DMS114 treated with DMSO at 0.1 percent for 48 hours (cell line): Measurements from ENCODE around the gene CREBBP.

Source experiments
- DNase-seq: peaks from one replicate; lab custom pipeline; 2025; ENCODE audit not compliant: unreplicated experiment; lab: John Stamatoyannopoulos, UW

The CREBBP gene

DNA sequence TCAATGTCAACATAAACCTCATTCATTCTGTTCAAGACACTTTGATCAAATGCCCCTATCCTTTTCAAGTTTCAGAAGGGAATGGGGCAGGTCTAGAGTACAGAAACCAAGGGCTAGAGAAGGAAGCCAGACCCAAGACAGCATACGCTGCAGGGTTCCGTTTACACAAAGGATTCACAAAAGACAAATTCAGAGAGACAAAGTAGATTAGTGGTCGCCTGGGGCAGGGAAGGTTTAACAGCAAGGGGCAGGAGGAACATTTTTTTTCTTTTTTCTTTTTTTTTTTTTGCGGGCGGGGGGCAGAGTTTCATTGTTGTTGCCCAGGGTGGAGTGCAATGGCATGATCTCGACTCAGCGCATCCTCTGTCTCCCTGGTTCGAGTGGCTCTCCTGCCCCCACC is 143.3 kb downstream of the CREBBP start:
- DNase-seq: no peak

DNA sequence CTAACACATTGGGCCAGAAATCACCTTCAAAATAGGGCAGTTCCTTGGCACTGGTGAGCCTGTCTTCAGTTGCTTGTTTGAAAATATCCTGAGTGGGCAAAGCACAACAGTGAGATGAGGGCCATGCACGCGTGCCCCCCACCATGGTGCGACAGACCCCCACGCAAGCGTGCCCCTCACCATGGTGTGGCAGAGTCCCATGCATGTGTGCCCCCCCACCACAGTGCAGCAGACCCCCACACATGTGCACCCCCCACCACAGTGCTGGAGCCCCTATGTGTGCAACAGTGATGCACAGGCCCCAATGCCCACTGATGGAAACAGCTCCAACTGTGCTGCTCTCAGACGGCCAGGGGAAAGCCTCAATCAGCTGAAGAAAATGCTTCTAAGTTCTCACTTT is 144.4 kb downstream of the CREBBP start:
- DNase-seq: no peak

DNA sequence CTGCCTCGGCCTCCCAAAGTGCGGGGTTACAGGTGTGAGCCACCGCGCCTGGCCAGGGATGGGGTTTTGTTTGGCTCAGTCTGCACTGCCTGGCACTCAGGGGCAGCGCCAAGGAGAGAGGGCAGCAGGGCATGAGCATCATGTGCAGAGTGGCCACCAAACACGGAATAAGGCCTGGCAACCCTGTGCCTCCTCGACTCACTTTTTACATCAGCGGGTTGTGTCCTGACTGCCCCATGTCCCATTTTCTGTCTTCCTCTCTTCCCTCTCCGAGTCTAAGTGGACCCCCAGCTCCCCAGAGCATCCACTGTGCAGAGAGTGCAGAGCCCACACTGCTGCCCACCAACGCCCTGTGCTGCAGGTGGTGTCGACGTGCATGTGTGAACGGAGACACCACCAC is 145.0 kb downstream of the CREBBP start:
- no peak for DNase-seq

DNA sequence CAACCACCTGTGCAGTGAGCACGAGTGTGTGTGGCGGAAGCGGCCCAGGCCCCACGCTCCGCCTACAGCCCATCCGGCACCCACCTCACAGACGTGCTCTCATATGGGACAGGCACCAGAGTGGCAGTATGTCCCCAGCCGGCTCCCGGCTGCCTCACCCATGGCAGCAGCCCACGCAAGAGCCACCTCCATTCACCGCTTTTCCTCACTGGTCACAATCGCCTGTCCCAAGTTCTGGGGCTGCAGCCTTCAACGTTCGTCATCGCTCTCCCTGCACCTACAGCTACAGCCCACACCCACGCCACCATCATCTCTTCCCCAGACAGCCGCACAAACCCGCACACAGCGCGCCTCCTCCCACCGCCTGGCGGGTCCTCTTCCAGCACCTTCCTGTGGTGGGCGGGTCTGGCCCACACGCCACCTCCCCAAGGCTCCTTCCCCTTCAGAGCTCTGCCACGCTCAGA is 145.7 kb downstream of the CREBBP start:
- DNase-seq: no peak

DNA sequence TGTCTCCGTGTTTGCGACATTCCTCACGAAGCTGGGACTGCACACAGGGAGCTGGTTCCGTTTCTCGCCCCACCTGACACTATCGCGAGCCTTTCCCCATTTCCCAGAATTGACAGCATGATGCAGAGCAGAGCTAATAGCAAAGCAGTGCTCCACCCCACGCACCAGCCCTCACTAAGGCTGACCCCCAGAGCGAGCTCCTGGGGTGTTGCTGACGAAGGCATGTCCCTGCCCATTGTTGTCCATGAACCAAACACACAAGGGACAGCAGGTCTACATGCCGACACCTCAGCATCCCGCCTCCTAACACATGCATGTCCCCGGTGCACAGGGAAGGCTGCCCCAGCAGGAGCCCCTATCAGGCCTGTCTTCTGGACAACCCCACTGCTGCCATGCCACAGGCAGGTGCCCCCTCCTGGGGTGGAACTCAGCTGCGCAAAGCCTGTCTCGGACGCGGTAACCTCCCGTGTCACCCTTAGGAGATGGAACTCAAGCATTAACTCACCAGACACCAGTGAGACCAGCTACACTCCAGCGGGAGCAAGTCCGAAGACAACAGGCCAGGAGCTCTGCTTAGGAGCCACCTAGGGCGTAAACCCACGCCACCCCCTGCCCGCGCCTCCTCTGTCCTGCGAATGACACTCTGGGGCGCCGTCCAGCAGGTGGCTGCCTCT is 146.3 kb downstream of the CREBBP start:
- no peak for DNase-seq

DNA sequence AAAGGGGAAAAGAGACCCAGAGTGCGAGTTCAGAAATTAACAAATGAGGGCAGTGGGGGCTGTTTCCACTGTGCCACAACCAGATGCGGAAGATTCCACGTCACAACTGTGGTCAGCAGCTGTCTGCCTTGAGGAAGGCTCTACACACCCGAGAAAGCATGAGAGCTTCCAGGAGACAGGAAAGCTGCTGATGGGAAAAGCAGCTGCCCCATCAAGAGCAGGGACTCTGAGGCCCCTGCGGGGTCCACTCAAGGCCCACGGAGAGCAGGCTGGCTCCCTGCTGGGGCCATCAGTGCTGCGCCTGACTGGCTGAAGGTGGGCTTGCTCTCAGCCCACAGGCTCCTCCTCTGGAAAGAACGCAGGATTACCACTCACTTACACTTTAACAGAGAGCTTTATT is 148.3 kb downstream of the CREBBP start:
- no peak for DNase-seq

DNA sequence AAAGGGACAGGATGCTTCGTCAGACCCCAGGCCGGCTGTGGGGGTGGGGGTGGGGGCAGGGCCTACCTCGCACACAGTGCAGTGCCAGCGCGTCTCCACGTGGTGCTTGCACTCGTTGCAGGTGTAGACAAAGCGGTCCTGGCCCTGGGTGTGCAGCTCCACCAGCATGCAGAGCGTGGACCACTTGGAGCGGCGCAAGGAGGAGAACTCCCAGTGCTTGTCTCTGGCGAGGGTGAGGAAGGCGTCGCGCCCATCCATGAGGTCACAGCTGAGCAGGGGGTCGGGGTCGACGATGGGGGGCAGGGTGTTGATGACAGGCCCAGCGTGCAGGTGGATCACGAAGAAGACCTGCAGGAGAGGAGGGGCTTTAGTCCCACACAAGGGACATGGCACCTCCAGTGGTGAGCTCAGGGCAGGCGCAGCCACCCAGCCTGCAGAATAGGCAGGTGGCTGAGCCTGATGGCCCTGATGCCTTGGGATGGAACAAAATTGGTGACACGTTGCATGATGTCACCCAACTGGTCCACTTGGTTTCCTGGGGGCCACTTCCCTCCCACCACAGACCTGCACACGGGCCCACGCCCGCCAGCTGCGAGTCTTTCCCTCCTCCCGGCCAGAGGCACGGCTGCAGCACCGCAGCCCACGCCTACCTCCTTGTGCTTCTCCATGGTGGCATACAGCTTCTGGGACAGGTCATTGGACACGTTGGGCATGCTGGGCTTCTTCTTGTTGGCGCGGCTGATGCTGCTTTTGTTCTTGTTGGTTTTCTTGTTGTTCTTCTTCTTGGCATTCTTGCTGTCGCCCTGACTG is 149.2 kb downstream of the CREBBP start:
- DNase-seq: no peak

DNA sequence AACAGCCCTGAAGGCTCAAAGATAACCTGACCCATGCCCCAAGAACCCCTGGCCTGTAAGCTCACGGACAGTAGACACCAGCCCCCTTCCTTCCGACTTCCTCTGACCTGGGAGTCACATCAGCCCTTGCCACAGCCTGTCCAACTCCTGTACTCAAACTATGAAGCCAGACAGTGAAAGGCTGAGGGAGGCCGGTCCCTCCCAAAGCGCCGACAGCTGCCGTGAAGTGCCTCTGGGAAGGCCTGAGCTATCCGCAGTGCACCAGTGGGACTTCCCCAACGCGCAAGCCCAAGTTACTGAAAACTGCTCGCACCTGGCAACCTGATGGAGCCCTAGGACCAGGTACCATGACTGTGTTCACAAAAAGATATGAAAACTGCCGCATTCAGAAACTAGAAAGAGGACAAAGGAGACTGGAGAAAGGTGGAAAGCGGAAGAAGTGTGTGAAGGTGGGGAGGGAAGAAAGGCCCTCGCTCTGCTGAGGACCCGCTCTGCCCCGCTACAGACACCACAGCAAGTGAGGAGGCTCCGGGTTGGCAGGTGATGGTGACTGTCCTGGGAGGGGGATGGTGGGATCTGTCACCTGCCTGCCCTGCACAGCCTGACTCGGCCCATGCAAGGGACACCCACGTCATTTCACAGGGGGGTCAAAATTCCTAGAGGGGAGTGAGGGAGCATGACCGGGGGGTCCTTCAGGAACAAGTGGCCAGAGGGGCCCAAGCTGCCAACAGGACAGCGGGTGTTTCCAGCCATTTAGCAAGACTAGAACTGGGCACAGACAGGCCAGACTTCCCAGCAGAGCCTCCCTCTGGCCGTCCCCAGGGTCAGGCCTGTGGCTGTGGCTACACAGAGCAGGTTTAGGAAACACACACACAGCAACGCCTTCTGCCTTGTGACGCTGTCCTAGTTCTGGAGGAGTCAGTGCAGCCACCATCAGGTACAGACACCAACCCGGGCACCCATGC is 150.1 kb downstream of the CREBBP start:
- DNase-seq: no peak

DNA sequence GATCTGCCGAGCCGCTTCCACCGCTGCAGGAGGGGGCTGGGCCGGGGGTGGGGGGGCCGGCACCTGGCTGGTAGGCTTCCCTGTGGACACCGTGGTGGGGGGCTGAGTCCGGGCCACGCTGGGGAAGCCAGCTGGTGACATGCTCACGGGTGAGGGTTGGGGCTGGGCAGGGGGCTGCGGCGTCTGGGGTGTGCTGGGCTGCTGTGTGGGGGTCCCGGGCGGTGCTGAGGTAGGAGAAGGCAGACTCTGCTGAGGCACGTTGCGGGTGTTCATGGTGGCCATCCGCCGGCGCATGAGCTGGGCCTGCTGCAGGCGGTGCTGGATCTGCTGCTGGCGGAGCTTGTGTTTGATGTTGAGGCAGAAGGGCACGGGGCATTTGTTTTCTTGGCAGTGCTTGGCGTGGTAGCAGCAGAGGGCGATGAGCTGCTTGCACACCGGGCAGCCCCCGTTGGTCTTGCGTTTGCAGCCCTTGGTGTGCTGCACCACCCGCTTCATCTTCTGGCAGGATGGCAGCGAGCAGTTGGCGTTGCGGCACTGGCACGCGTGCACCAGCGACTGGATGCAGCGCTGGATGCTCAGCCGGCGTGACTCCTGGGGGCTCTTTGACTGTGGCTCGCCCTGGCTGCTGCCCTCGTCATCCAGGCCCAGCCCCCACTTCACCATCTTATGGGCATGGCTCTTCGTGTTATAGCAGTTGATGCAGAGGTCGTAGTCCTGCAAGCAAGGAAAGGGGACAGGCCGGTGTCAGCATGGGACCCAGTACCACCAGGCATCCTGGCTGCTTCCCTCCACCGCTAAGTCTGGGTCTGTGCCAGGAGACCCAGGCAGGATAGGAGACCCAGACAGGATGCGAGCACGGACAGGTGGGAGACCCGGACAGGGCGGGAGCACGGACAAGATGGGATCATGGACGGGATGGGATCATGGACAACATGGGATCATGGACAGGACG is 151.1 kb downstream of the CREBBP start:
- no peak for DNase-seq

DNA sequence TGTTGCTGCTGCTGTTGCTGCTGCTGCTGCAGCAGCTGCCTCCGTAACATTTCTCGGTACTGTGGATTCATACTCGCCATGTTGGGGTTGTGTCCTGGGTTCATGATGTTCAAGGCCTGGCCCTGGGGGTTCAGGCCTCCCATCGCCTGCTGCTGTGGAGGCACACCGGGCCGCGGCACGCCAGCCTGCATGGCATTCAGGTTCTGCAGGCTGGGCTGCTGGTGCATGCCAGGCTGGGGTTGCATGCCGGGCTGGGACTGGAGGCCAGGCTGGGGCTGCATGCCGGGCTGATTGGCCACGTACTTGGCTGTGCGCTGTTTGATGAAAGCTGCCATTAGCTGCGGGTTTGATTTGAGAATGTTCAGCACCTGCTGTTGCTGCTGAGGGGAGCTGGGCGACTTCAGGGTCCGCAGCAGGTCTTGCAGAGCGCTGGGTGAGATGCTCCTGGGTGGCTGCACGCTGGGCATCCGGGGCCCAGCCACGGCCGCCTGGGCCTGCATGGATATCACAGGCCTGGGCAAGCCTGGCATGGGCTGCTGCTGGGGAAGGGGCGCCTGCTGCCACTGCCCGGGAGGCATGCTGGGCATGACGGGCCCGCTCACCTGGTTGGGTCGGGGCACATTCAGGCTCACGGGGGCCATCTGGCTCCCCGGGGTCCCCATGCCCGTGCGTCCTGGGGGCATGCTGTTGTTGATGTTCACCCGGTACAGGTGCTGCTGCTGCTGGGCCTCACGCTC is 151.9 kb downstream of the CREBBP start:
- DNase-seq: no peak

DNA sequence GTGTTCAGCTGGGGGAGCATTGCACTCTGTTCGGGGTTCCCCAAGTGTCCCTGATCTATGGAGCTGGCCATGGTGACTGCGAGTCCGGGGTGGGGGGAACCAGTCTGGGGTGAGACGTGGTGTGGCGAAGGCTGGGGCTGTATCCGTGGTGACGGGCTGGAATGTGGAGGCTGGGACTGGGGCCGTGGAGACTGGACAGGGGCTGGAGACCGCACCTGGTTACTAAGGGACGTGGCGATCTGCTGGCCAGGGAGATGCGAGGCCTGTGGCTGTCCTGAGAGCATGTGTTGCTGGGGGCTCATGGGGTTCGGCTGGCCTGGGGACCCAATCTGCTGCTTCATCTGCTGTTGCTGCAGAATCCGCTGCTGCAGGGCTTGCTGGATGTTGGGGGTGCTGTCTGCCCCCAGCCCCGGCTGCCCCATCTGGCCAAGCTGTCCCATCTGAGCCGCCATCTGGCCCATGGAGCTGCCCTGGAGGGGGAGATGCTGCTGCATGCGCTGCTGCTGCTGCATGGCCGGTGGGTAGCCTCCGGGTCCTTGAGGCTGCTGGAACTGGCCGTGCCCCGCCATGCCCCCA is 152.6 kb downstream of the CREBBP start:
- DNase-seq: no peak

DNA sequence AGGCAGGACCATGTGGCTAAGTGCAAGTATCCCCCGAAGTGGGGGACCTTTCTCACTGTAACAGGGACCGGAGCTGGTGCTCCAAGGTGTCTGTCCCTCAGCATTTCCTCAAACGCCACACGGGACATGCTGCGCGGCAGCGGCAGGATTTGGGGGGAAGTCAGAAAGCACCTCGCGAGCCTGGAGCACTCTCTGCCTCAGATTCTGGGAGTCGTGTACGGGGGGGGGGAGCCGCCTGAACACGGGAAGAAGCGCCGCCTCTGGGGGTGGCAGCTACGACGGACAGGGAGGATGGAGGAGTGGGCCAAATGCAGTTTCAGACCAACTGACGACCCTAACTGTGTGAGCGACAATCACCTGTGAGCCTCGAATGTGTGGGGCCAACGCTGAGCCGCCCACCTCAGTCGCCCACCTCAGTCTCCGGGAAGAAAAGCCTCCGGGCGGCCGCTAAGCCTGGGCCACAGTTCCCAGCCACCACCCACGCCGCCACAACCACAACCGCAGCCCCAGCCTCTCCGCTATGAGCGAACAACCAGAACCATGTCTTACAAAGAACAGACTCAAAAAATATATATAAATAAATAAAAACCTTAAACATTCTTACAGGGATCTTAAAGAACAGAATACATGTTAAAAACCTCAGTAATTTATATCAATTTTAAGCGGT is 154.4 kb downstream of the CREBBP start:
- DNase-seq: no peak

DNA sequence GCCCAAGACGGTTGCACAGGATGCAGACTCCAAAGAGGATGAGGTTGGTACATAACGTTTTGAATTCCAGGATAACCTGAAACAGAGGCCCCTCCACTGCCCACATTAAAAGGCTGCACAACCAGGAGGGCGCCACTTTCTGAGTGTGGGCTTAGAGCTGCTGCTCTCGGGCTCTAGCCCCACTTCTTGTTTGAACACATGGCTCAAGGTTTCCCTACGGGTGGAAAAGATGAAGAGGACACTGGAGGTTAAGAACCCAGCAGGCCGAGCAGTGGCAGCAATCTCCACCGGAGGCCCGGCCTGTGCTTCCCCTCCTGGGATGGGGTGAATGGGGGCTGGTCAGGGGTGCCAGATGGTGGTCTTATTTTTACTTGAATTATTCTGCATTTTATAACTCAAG is 155.2 kb downstream of the CREBBP start:
- no peak for DNase-seq

DNA sequence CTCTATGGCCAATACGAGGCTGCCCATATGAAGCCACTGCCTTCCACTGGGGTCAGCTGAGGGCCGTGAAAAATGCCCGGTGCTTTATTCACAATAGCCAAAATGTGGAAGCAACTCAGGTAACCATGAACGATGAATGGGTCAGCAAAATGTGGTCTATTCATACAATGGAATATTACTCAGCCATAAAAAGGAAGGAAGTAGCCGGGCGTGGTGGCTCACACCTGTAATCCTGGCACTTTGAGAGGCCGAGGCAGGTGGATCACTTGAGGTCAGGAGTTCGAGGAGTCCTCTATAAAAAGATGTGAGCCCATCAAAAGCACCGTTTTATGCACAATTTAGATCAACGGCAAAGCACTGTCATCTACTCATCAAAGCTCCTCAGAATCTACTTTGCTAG is 158.0 kb downstream of the CREBBP start:
- no peak for DNase-seq

DNA sequence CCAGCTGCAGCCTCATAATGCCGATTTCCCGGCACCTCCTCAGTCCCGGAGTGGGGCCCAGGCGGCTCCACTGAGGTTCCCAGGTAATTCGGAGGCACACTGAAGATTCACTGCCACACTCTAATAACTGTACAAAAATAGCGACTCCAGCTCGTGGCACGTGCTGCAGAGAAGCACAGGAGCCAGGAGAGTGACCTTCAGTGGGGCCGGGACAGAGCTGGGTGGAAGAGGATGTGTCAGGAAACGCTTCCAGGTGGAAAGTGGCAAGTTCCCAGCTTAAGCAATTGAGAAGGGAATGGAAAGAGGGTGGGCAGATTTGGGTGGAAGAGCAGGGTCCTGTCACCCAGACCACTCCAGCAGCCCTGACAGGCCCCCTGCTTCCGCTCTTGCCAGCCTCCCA is 160.1 kb downstream of the CREBBP start:
- no peak for DNase-seq

DNA sequence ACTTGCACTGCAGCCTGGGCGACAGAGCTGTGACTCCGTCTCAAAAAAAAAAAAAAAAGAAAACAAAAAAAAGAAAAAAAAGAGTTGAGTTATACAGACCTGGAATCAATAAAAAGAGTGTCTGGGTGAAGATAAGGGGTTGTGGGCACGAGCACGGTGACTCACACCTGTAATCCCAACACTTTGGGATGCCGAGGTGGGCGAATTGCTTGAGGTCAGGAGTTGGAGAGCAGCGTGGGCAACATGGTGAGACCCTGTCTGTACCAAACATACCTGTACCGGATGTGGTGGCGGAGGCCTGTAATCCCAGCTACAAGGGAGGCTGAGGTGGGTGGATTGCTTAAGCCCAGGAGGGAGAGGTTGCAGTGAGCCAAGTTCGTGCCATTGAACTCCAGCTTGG is 161.9 kb downstream of the CREBBP start:
- no peak for DNase-seq

DNA sequence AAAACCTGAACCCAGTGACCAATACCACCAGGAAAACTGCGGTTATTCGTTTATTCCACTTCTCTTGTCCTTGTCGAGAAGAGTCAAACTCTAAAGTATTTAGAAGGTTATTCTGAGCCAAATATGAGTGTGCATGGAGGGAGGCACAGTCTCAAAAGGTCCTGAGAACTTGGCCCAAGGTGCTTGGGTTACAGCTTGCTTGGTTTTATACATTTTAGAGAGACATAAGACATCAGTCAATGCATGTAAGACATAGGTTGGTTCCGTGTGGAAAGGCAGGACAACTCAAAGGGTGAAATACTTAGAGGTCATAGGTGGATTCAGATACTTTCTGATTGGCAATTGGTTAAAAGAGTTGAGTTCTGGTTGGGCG is 162.5 kb downstream of the CREBBP start:
- DNase-seq: no peak

DNA sequence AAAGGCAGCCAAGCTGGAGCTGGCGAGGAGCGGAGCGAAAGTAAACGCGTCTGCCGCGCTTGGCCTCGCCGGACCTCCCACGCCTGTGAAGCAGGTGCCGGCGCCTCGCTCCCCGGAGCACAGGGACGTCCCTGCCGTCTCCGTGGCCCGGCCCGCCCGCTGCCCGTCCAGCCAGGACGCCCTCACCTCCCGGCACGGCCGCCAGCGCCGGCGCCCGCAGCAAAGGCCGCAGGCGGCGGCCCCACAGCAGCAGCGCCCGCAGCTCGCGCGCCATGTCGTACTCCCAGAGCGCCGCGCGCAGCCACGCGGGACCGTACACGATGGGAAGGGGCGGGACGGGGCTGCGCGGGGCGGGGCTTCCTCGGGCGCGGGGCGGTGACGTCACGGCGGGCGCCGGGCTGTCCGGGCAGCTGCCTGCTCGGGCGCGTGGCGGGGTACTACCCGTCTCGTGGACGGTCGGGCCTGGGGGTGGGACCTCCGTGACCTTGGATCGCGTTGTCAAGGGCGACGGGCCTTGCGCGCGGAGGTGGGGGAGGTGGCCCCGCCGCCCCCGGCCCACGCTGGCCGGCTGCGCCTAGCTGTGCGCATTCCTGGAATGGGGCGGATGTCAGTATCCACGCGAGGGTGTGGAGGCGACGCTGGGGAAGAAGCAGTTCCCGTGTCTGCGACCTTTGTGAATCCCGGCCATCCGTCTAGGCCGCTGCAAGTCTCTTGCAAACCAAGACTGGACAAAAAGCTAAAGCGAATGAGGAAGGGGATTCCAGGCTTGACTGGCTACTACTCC is 163.1 kb downstream of the CREBBP start, which contains the start of gene TRAP1:
Gene TRAP1, minus strand, starts transcription at position 290 of the 784 bp plus-strand sequence. Its CDS starts 16 bp downstream, at position 274.
- DNase-seq: peak; percentile 57
